Nucleus accumbens (tissue), 56 donors: ENCODE results near the gene TBC1D2B.
"Not testable (repeated sequence)": the region's sequence is repeated elsewhere in the genome, so short reads cannot be mapped to it uniquely, and the experiment has no call there.

Experiments
- DNase-seq, 56 donors: peaks; one replicate each; lab custom pipeline; 2025; lab: John Stamatoyannopoulos, UW

The TBC1D2B gene

DNA sequence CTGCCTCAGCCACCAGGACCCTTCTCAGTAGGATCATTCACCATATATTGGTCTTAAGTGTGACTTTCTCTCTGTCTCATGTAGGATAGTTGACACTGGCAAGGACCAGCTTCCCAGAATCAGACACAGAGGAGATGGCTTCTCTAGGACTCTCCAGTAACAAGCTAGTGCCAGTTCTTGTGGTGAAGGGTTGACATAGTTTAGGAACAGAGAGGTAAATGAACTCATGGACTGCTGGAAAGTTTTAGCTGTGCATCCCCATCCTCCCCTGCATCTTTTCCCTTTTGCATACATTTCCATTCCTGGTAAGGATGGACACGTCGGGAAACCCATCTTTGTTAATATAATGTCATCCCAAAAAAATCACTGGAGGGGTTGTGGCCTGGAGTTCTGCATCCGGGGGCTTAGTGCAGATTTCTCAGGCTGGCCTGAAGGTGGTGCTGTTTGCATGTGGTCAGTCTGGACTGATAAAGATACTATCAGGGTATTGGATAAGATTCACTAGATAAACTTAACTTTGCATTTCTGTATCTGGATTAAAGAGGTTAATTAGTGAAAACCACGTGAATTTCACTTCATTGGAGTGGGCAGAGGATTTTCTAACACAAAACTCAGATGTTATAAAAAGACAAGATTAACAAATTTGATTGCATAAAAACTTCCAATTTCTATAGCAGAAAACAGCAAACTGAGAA, 110.8 kb downstream of the TBC1D2B start:
- DNase-seq, result peak in 25 of 56 donors; percentile 8 to 58 (median 34)

DNA sequence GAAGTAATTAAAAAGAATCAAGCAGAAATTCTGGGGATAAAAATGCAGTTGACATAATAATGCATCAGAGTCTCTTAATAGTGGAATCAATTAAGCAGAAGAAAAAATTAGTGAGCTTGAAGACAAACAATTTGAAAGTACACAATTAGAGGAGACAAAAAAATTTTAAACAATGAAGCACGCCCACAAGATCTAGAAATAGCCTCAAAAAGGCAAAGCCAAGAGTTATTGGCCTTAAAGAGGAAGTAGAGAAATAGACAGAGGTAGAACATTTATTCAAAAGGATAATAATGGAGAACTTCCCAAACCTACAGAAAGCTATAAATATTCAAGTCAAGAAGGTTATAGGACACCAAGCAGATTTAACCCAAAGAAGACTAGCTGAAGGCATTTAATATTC, 113.3 kb downstream of the TBC1D2B start:
- no peak for DNase-seq

DNA sequence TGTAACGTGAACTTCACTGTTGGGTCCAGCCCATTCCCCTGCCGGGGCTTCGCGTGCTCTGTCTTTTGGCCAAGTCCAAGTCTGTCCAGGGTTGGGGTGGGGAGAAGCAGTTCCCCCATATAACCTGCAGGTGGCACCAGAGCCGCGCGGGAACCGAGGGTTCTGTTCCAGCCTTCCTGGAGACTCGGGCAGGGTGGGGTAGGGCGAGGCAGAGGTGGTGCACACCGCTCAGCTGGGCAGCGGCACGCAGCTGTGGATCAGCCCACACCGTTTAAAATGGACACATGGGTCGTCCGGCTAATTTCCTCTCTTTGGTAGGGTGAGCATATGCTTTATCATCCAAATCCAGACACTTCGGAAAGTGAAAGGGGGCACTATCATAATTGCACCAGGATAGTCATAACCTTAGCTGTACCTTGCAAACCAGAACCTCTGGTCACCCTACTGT, 118.1 kb downstream of the TBC1D2B start:
- DNase-seq, result peak in 50 of 56 donors; percentile 20 to 81 (median 54)

DNA sequence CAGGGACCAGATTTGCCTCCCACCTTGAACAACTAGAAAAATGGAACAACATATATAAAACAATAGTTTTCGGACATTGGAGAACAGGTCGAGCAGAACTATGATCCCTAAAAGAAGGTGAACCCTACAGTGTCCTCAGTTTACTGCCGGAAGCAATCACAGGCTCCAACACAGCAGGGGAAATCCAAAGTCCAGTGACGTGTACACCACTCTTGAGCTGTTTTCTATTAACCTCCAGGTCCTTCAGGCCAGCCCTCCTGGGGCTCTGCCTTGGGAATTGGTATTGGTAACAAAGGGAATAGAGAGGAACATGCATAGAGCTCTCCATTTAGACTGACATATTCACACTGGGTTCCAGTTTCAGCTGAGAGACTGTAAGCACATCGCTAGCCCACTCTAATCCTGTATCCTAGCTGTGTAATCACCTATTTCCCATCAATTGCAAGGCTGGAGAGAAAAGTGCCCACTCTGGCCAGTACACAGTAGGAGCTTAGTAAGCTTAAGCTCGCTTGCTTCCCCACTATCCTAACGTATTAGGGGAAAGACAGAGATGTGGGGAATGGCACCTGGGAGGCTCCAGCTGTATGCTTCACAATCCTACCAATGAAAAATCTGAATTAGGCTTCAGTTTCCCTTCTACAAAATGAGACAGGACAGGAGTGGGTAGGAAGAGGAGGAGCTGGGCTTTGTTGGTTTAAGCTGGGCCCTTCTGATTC, 118.6 kb downstream of the TBC1D2B start:
- DNase-seq, result not testable (repeated sequence)

DNA sequence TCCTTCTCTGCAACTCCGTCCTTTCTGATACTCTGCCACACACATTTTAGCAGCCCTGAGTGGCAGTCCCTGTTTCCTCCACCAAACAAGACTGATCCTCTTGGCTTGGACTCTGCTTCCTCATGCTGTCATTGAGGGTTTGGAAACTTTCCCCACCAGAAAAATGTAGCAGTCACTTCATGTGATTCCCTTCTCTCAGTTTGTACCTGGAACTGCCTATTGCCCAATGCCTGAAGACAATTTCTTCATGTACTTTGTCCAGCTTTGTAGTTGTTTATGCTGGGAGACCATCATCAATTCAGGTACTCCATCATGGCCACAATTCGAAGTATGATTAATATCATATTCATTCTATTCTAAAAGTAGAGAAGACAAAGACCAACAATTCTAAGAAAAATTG, 119.5 kb downstream of the TBC1D2B start:
- not testable (repeated sequence) for DNase-seq

DNA sequence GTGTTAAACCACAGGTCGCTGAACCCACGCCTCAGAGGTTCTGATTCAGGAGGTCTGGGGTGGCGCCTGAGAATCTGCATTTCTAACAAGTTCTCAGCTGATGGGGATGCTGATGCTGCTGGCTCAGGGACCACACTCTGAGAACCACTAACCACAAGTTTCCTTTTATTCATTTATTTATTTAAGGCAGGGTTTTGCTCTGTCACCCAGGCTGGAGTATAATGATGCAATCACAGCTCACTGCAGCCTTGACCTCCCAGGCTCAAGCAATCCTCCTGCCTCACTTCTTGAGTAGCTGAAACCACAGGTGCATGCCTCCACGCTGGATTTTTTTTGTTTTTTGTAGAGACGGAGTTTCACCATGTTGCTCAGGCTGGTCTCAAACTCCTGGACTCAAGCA, 123.6 kb downstream of the TBC1D2B start:
- DNase-seq, result not testable (repeated sequence)

DNA sequence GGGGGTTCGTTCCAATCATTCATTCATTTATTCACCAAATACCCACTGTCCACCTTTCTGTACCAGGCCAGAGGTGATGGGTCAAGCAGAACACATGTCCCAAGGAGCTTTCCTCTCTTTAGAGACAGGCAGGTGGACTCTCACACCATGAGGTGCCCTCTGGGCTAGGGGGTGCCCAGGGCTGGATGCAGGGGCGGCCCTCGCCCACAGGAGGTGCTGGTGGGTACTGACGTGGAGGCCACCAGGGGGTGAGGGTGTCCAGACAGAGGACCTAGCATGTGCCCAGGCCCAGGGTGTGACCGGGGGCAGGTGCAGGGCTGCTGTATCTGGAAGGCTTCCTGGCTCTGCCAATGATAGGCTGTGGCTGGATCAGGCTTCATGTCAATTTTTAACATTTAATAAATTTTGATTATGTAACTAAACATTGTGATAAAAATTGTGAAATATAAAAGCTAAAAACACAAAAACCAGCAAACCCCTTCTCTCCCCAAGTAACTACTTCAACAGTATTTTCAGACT, 124.5 kb downstream of the TBC1D2B start:
- not testable (repeated sequence) for DNase-seq

DNA sequence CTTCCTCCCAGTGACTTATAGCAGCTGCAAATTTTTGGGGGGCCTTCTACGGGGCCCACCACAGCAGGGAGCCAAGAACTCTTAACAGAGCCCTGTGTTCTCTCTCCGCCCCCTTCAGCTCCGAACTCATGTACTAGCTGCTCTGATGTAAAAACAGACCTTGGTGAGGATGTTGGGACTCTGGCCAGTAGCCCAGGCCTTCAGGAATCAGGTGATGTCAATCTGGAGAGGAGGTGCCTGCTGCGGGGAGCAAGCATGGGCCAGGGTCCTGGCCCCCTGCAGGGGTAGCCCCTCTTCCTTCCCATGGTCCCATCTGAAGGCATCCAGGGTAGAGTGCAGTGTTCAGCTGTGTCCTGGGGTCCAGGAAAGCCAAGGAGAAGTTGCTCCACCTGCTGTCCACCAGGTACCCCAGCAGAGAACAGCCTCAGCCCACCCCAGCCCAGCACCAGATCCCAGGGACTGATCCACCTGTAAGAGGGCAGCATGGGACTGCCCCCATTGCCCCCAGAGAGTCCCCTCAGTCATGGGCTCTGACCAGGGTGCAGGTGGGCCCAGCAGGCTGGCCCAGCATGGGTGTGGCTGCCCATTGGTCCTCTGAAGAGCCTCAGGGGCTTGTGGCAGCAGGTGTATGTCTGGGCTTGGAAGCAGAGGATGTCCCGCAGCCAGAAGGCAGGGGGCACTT, 126.3 kb downstream of the TBC1D2B start:
- not testable (repeated sequence) for DNase-seq

DNA sequence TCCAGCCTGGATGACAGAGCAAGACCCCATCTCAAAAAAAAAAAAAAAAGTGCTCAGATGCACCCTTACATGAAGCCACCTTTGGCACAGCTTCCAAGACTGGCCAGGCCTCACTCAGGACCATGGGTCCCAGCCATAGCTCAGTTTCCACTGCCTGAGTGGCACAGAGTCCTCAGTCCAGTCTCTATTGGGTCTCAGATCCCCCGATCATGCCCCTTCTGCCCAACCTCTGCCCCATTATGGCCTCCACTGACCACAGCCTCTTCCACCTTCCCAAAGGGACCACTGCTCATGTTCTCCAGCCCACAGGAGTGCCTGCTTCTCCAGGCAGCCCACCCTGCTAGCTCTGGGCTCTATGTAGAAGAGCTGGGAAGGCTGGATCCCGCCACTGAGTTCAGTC, 127.0 kb downstream of the TBC1D2B start:
- DNase-seq, result not testable (repeated sequence)

DNA sequence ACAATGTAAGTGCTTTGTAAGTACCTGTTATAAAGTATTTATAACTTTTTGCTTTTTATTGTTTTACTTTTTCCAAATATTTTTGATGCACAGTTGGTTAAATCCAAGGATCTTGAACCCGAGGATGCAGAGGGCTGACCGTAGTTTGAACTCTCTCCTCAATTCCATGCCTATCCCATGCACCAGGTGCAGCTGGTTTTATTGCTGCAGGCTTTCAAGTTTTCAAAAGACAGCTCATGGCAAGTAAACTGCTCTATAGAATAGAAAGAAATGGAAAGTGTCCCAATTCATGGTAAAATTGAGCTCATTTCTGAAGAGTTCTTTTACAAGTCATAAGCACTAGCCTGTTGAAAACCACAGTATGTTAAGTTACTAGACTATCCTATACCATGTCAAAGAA, 131.9 kb downstream of the TBC1D2B start:
- no peak for DNase-seq
